BJ (cell line): ENCODE measurements around the gene ECD. TPM values are rescaled to one million over a fixed set of nuclear protein-coding genes. Genes with fewer than 3 reads are reported as not detected.

Source experiments
- CTCF ChIA-PET: fragments of 350-600 bp; formaldehyde crosslinking; extraction: SDS; loops from one replicate; lab custom pipeline; 2021; ENCODE audit warnings: antibody characterized with exemption, inconsistent platforms; lab: Yijun Ruan, JAX
- POLR2A ChIA-PET: fragments of 300-600 bp; sonication (Branson Sonifier 250); formaldehyde crosslinking; extraction: SDS; loops from one replicate; lab custom pipeline; 2021; ENCODE audit warnings: antibody characterized with exemption; lab: Charles Lee
- DNase-seq: peaks from one replicate; pipeline ENCODE4 v3.0.0-alpha.2; 2011; ENCODE audit warnings: low read depth
- H3K27me3 ChIP-seq: 2 replicates; pipeline ENCODE4 v1.6.0; 2011; ENCODE audit warnings: low read length; ENCODE audit not compliant: control insufficient read depth, insufficient read depth
- H3K36me3 ChIP-seq: 2 replicates; pipeline ENCODE4 v1.5.1; 2011; ENCODE audit warnings: low read length; ENCODE audit not compliant: control insufficient read depth, insufficient read depth
- H3K4me3 ChIP-seq: 2 replicates; pipeline ENCODE4 v1.5.1; 2011; ENCODE audit warnings: low read depth, mild to moderate bottlenecking, control low read depth, low read length
- CTCF ChIP-seq: IDR thresholded peaks from 2 replicates; pipeline ENCODE4 v1.5.1; 2011; ENCODE audit warnings: low read depth, mild to moderate bottlenecking, control low read depth, inconsistent platforms, low read length, moderate library complexity; ENCODE audit not compliant: insufficient read depth
- polyA plus RNA-seq: library from polyadenylated mRNA; depleted of rRNA; stranded (reverse); fragments of >200 nt; gene quantifications from 2 replicates; pipeline ENCODE4 v1.2.3, GENCODE V29; 2011

Gene ECD
- polyA plus RNA-seq, 1 experiment = 25.4 TPM

GRCh38 chr10:73096449-73097304 lies 71.1 kb downstream of the ECD start, which contains the start of gene P4HA1:
TSS of gene P4HA1 (minus strand) at chr10:73096866. CDS start at chr10:73074883, 21,983 bp downstream.
- no peaks in the 10 kb centered on the region for H3K36me3 ChIP-seq
- CTCF ChIA-PET = interaction anchor here (0.7 to 1.8 kb wide), 7 partner anchors 12 to 72 kb away, joined by 3 to 7 read pairs (median 4); partner anchors contain the start of genes ECD, FAM149B1 and NUDT13
- peak within 1 kb of the TSS; percentile 72 for H3K4me3 ChIP-seq
- peak; percentile 89 for DNase-seq
- peak; percentile 72 for TF ChIP-seq CTCF
- POLR2A ChIA-PET = interaction anchor here (0.5 to 1.6 kb wide), 8 partner anchors 9 to 1198 kb away, joined by 3 to 14 read pairs (median 6); partner anchors contain the start of gene NUDT13
- no peaks in the 10 kb centered on the region for H3K27me3 ChIP-seq

- Histone ChIP-seq H3K4me3 (peak overlapping the region; percentile 72), H3K36me3 (no peaks in the 10 kb centered on the region), H3K27me3 (no peaks in the 10 kb centered on the region)
- DNase-seq = no peak
- no peak for TF ChIP-seq CTCF
- ChIA-PET POLR2A (interaction anchor here (0.7 to 1.6 kb wide), 3 partner anchors 8 to 1198 kb away, joined by 6 to 14 read pairs (median 12); no protein-coding TSS in a partner anchor), CTCF (interaction anchor here (1.0 to 1.8 kb wide), 6 partner anchors 12 to 72 kb away, joined by 3 to 7 read pairs (median 4); partner anchors contain the start of genes ECD and FAM149B1)
Measured at GRCh38 chr10:73096041-73096448, 71.8 kb downstream of the ECD start.

- Histone ChIP-seq H3K4me3 (peak overlapping the region; percentile 72), H3K36me3 (no peaks in the 10 kb centered on the region), H3K27me3 (no peaks in the 10 kb centered on the region)
- no peak for TF ChIP-seq CTCF
- CTCF ChIA-PET = interaction anchor here (1.0 to 1.8 kb wide), 6 partner anchors 11 to 73 kb away, joined by 3 to 7 read pairs (median 4); partner anchors contain the start of genes ECD and FAM149B1
- no peak for DNase-seq
- POLR2A ChIA-PET = interaction anchor here (0.6 to 1.6 kb wide), 5 partner anchors 8 to 1199 kb away, joined by 4 to 14 read pairs (median 9); no protein-coding TSS in a partner anchor
Measured at GRCh38 chr10:73095481-73096021, 72.3 kb downstream of the ECD start.

GRCh38 chr10:73094986-73095480 lies 72.8 kb downstream of the ECD start:
- peak overlapping the region; percentile 72 for H3K4me3 ChIP-seq
- TF ChIP-seq CTCF = no peak
- no peak for DNase-seq
- ChIA-PET CTCF (interaction anchor here (1.0 to 1.8 kb wide), 4 partner anchors 11 to 73 kb away, joined by 3 to 5 read pairs (median 4); partner anchors contain the start of genes ECD and FAM149B1), POLR2A (interaction anchor here (0.6 to 0.7 kb wide), 4 partner anchors 19 to 383 kb away, joined by 4 to 15 read pairs (median 8); no protein-coding TSS in a partner anchor)
- peaks cover 1% of the 10 kb centered on the region; the same call in 1 of the 2 replicates for H3K36me3 ChIP-seq
- no peaks in the 10 kb centered on the region for H3K27me3 ChIP-seq
